Measurements from ENCODE around the gene MYH14. TPM values are rescaled to one million over a fixed set of nuclear protein-coding genes. Genes with fewer than 3 reads are reported as not detected.

MYH14 gene
- total RNA-seq, 2 donors from 2014 or later = 506 to 509 TPM

DNA sequence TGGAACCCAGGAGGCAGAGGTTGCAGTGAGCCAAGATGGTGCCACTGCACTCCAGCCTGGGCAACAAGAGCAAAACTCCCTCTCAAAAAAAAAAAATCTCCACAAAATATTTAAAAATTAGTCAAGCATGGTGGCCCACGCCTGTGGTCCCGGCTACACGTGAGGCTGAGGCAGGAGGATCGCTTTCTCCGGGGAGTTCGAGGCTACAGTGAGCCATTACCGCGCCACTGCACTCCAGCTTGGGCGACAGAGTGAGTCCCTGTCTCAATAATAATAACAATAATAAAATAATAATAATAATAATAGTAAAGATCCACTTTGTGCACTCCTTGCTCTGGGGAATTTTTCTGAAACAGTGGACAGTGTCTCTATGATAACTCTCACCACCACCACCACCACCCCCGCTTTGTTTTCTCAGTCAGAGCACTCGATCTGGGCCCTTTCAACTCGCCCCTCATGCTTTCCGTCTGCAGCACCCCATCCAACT lies 153.3 kb downstream of the MYH14 start:
- no peaks in the 10 kb centered on the region for H3K9me3 ChIP-seq
- H3K27me3 ChIP-seq = no peaks in the 10 kb centered on the region
- DNase-seq = no peak
- H3K9ac ChIP-seq (ENCODE audit: low read depth in 2 of 2, low read length in 2 of 2) = no peak overlapping the region
- TF ChIP-seq, protein P1, sequence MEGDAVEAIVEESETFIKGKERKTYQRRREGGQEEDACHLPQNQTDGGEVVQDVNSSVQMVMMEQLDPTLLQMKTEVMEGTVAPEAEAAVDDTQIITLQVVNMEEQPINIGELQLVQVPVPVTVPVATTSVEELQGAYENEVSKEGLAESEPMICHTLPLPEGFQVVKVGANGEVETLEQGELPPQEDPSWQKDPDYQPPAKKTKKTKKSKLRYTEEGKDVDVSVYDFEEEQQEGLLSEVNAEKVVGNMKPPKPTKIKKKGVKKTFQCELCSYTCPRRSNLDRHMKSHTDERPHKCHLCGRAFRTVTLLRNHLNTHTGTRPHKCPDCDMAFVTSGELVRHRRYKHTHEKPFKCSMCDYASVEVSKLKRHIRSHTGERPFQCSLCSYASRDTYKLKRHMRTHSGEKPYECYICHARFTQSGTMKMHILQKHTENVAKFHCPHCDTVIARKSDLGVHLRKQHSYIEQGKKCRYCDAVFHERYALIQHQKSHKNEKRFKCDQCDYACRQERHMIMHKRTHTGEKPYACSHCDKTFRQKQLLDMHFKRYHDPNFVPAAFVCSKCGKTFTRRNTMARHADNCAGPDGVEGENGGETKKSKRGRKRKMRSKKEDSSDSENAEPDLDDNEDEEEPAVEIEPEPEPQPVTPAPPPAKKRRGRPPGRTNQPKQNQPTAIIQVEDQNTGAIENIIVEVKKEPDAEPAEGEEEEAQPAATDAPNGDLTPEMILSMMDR (IDR thresholded peaks at IDR 0.05) = no peak
- intact Hi-C loops (cut with DNase I) = no loop called here
- no peak overlapping the region for H3K27ac ChIP-seq
- no peaks in the 10 kb centered on the region for H3K4me1 ChIP-seq
- peak overlapping the region; percentile 34 for H3K4me3 ChIP-seq
- no peaks in the 10 kb centered on the region for H3K36me3 ChIP-seq

DNA sequence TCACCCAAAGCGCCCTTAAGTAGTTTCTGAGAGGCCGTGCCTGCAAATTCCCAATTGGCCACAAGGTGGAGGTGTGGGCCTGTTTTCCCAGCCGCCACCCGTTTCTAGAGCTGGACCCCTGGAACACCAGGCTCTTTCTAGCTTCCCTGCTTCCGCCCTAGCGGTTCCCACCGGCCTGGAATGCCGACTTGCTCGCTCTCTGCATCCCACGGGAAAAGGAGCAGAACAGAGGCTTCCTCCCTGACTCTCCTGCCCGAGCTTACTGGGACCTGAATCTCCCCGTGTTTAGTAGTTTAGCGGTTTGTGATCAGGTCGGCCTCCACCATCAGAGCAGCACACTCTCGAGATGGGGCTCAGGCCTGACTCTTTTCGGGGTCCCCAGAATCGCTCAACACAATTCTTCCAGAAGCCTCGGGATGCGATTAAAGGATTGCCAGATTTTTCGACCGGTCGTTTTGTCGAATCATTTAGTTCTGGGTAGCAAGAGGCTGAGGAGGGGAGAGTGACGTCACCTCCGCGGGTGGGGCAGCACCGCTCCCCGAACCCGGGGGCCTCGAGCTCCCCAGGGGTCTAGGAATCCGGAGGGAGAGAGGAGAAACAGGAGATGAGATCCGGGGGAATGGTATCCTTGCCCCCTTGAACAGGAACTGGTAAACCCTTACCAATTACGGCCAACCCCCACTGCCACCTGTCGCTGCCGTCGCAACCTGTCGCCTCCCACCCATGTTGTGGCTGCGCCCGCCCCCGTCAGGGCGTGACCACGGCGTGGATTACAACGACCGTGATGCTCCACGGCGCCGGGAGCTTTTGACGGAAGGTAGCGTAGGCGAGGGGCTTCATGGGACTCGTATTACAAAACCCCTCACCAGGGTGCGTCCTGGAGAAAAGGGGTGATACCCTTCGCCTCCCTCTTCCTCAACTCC lies 154.0 kb downstream of the MYH14 start:
- H3K27me3 ChIP-seq = no peaks in the 10 kb centered on the region
- peak; percentile 79 for DNase-seq
- H3K4me3 ChIP-seq = peak overlapping the region; percentile 34
- H3K9ac ChIP-seq (ENCODE audit: low read depth in 2 of 2, low read length in 2 of 2) = peak overlapping the region; percentile 51 to 52
- TF ChIP-seq, protein P1 (IDR thresholded peaks at IDR 0.05) = peak; percentile 86
- H3K27ac ChIP-seq = peak overlapping the region; percentile 73
- intact Hi-C loops (cut with DNase I) = no loop called here
- no peaks in the 10 kb centered on the region for H3K4me1 ChIP-seq
- no peaks in the 10 kb centered on the region for H3K36me3 ChIP-seq
- H3K9me3 ChIP-seq = no peaks in the 10 kb centered on the region

DNA sequence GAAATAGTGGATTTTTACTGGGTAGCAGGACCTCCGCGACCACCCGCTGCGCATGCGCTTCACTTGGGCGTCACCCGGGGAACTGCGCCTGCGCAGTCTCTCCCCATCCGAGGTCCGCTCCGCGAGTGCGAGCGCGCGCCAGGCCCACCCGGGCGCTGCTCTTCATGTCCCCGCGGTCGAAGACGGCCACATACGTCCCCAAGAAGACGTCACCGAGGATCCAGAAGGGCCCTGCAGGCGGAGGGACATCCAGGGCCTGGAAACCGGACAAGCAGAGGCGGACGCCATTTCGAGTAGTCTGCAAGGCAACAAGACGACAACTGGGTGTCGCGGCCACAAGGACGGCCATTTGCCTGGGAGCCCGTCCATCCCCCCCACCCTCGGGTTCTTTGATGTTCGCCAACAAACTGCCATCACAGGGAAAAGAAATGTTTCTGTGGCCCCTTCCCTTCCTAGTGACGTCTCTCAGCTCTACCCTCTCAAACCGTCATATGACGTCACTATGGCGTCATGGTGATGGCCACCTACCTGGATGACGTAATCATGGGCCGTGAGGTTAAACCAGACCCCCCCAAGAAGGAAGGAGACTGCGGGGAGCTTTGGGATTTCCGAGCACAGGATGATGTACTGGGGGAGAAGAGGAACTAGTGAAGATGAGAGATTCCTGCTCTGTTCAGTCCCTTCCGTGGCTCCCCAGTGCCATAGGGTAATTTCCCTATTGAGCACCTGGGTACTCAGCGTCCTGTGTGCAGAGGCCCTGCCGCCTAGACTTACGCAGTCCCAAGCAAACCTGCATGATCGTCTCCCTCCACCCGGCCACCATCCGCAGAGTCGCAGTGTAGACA lies 155.3 kb downstream of the MYH14 start:
- no peaks in the 10 kb centered on the region for H3K36me3 ChIP-seq
- peak overlapping the region in 1 of 2 donors; percentile 39 for H3K9ac ChIP-seq (ENCODE audit: low read depth in 2 of 2, low read length in 2 of 2)
- intact Hi-C loops (cut with DNase I) = no loop called here
- no peaks in the 10 kb centered on the region for H3K9me3 ChIP-seq
- no peaks in the 10 kb centered on the region for H3K4me1 ChIP-seq
- peak; percentile 61 for DNase-seq
- H3K4me3 ChIP-seq = peak overlapping the region; percentile 34
- H3K27ac ChIP-seq = peak overlapping the region; percentile 73
- no peaks in the 10 kb centered on the region for H3K27me3 ChIP-seq
- TF ChIP-seq, protein P1 (IDR thresholded peaks at IDR 0.05) = no peak

DNA sequence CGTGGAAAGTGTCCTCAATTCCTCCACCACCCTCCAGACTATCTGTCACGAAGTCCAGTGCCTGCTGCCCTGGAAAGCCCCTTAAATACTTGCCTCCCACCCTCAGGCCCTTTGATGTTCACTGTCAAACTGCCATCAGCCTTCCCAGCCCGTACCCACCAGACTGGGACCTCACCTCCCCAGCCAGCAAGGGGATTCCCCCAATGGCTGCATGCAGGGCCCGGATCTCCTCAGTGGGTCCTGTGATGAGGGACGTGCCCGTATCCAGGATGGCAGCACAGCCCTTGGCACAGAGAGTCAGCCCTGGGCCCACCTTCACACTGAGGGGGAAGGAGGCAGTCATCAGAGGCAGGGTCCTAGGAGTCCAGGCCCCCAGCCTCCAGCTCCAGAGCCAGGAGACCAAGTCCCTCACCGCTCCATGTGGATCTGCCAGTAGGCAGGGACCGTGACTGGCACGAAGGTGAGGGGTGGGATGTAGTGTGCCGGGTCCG lies 156.0 kb downstream of the MYH14 start:
- H3K4me1 ChIP-seq = no peaks in the 10 kb centered on the region
- H3K9ac ChIP-seq (ENCODE audit: low read depth in 2 of 2, low read length in 2 of 2) = no peak overlapping the region
- no peaks in the 10 kb centered on the region for H3K9me3 ChIP-seq
- TF ChIP-seq, protein P1 (IDR thresholded peaks at IDR 0.05) = no peak
- no peak overlapping the region for H3K27ac ChIP-seq
- H3K4me3 ChIP-seq = no peak overlapping the region
- no peaks in the 10 kb centered on the region for H3K27me3 ChIP-seq
- no peak for DNase-seq
- intact Hi-C loops (cut with DNase I) = no loop called here
- H3K36me3 ChIP-seq = no peaks in the 10 kb centered on the region

Other genes starting within 250 kb of the MYH14 start
- under 1 TPM; 0.32 to 0.45 TPM for gene SIGLEC11, start 242.4 kb upstream of the MYH14 start, total RNA-seq
- gene VRK3, start 178.2 kb upstream of the MYH14 start, total RNA-seq = 10 to 100 TPM; 50.0 to 77.7 TPM
- 1 to 10 TPM; 5.9 to 7.6 TPM for gene ZNF473, start 177.6 kb upstream of the MYH14 start, total RNA-seq
- gene IZUMO2, start 40.3 kb upstream of the MYH14 start, total RNA-seq = under 1 TPM in 1 of 2 donors, not detected in 1; 0.49 TPM
- 1 to 10 TPM in 1 of 2 donors, under 1 TPM in 1; 0.61 to 1.0 TPM for gene KCNC3, start 125.8 kb downstream of the MYH14 start, total RNA-seq
- 1 to 10 TPM; 1.9 to 6.1 TPM for gene NAPSA, start 162.0 kb downstream of the MYH14 start, total RNA-seq
- gene NR1H2, start 172.8 kb downstream of the MYH14 start, total RNA-seq = 10 to 100 TPM; 57.9 to 60.0 TPM
- gene POLD1, start 180.7 kb downstream of the MYH14 start, total RNA-seq = 10 to 100 TPM; 26.2 to 76.3 TPM
- gene SPIB, start 215.3 kb downstream of the MYH14 start, total RNA-seq = 10 to 100 TPM; 32.5 to 46.0 TPM
- not detected for gene MYBPC2, start 229.3 kb downstream of the MYH14 start, total RNA-seq

All from colonic mucosa (tissue), 4 donors.